Astrocyte (in vitro differentiated cells and primary cell): ENCODE measurements around the gene HGS. TPM values are rescaled to one million over a fixed set of nuclear protein-coding genes. Genes with fewer than 3 reads are reported as not detected.

ENCODE experiments used
- DNase-seq: peaks from one replicate; pipeline ENCODE4 v3.0.0-alpha.2; 2010; ENCODE audit warnings: low read depth
- FAIRE-seq: peaks from 2 replicates; lab custom pipeline; 2011; peaks lifted over from hg19 to GRCh38; lab: Jason Lieb, UNC
- H2AFZ ChIP-seq: 2 replicates; pipeline ENCODE4 v1.6.0; 2012; ENCODE audit warnings: low read depth, low read length, inconsistent platforms
- H3K27ac ChIP-seq: 2 replicates; pipeline ENCODE4 v1.5.1; 2011; ENCODE audit warnings: low read depth, low read length, inconsistent platforms
- H3K27me3 ChIP-seq: 2 replicates; pipeline ENCODE4 v1.6.0; 2011; ENCODE audit warnings: low read length, inconsistent platforms; ENCODE audit not compliant: insufficient read depth
- H3K36me3 ChIP-seq: 2 replicates; pipeline ENCODE4 v1.5.1; 2011; ENCODE audit warnings: low read length, inconsistent platforms; ENCODE audit not compliant: insufficient read depth
- H3K4me1 ChIP-seq: 2 replicates; pipeline ENCODE4 v1.5.1; 2011; ENCODE audit warnings: low read length, inconsistent platforms; ENCODE audit not compliant: insufficient read depth
- H3K4me2 ChIP-seq: 2 replicates; pipeline ENCODE4 v1.6.0; 2012; ENCODE audit warnings: low read length, inconsistent platforms
- H3K4me3 ChIP-seq: 2 replicates; pipeline ENCODE4 v1.5.1; 2011; ENCODE audit warnings: low read depth, mild to moderate bottlenecking, low read length, inconsistent platforms; ENCODE audit not compliant: insufficient read depth
- H3K79me2 ChIP-seq: 2 replicates; pipeline ENCODE4 v1.6.0; 2012; ENCODE audit warnings: mild to moderate bottlenecking, low read length, inconsistent platforms; ENCODE audit not compliant: insufficient read depth
- H3K9ac ChIP-seq: 2 replicates; pipeline ENCODE4 v1.6.0; 2012; ENCODE audit warnings: mild to moderate bottlenecking, low read length, inconsistent platforms
- H3K9me3 ChIP-seq: 2 replicates; pipeline ENCODE4 v1.5.1; 2012; ENCODE audit warnings: low read depth, mild to moderate bottlenecking, low read length, inconsistent platforms; ENCODE audit not compliant: insufficient read depth
- H4K20me1 ChIP-seq: 2 replicates; pipeline ENCODE4 v1.6.0; 2012; ENCODE audit warnings: low read length, inconsistent platforms; ENCODE audit not compliant: insufficient read depth
- H3K27ac Mint-ChIP-seq: one replicate; pipeline ENCODE4 v1.8.0; 2021; ENCODE audit warnings: mild to moderate bottlenecking, mixed read lengths; ENCODE audit not compliant: unreplicated experiment
- H3K27me3 Mint-ChIP-seq: one replicate; pipeline ENCODE4 v1.8.0; 2021; ENCODE audit warnings: low read depth, mixed read lengths; ENCODE audit not compliant: unreplicated experiment
- H3K36me3 Mint-ChIP-seq: one replicate; pipeline ENCODE4 v1.8.0; 2021; ENCODE audit warnings: low read depth, mixed read lengths; ENCODE audit not compliant: unreplicated experiment
- H3K4me1 Mint-ChIP-seq: one replicate; pipeline ENCODE4 v1.8.0; 2021; ENCODE audit warnings: low read depth, mixed read lengths; ENCODE audit not compliant: unreplicated experiment
- H3K4me3 Mint-ChIP-seq: one replicate; pipeline ENCODE4 v1.8.0; 2021; ENCODE audit warnings: mild to moderate bottlenecking, moderate library complexity, mixed read lengths; ENCODE audit not compliant: unreplicated experiment
- H3K9me3 Mint-ChIP-seq: one replicate; pipeline ENCODE4 v1.8.0; 2021; ENCODE audit warnings: mild to moderate bottlenecking, mixed read lengths; ENCODE audit not compliant: unreplicated experiment
- CTCF ChIP-seq: IDR thresholded peaks from 2 replicates; pipeline ENCODE4 v1.5.1; 2011; ENCODE audit warnings: low read depth, mild to moderate bottlenecking, inconsistent platforms, low read length, moderate library complexity; ENCODE audit not compliant: insufficient read depth
- EZH2 ChIP-seq: IDR thresholded peaks from 2 replicates; pipeline ENCODE4 v1.6.1; 2012; ENCODE audit warnings: mild to moderate bottlenecking, low read length, inconsistent platforms; ENCODE audit not compliant: insufficient read depth
- total RNA-seq: library from RNA; stranded (reverse); gene quantifications from 2 replicates; pipeline ENCODE4 v1.2.1, GENCODE V29; 2021

Gene HGS
- total RNA-seq, 1 donor from 2014 or later = 122 TPM

- H3K27me3 Mint-ChIP-seq = no peaks in the 10 kb centered on the region
- no peak overlapping the region for H3K4me2 ChIP-seq
- H3K36me3 Mint-ChIP-seq = no peaks in the 10 kb centered on the region
- H3K4me1 ChIP-seq = peaks cover 13% of the 10 kb centered on the region
- H3K36me3 ChIP-seq = no peaks in the 10 kb centered on the region
- DNase-seq (no peak), FAIRE-seq (no peak)
- H3K27ac ChIP-seq = no peak overlapping the region
- H3K27ac Mint-ChIP-seq = no peak overlapping the region
- H3K9me3 Mint-ChIP-seq = no peaks in the 10 kb centered on the region
- no peak overlapping the region for H2AFZ ChIP-seq
- H3K4me1 Mint-ChIP-seq = peaks cover 2% of the 10 kb centered on the region
- H3K27me3 ChIP-seq = no peaks in the 10 kb centered on the region
- no peak overlapping the region for H3K9ac ChIP-seq
- peaks cover 13% of the 10 kb centered on the region for H3K79me2 ChIP-seq
- H3K4me3 ChIP-seq = no peak overlapping the region
- no peaks in the 10 kb centered on the region for H3K9me3 ChIP-seq
- no peak overlapping the region for H3K4me3 Mint-ChIP-seq
- H4K20me1 ChIP-seq = peaks cover 18% of the 10 kb centered on the region
- TF ChIP-seq CTCF = no peak
- no peak for TF ChIP-seq EZH2
These were observed 33.4 kb downstream of the HGS start for GRCh38 chr17:81717049-81717765.

- Histone ChIP-seq H3K36me3 (no peaks in the 10 kb centered on the region), H3K27ac (no peak overlapping the region), H3K4me2 (no peak overlapping the region), H3K9ac (no peak overlapping the region), H3K9me3 (no peaks in the 10 kb centered on the region), H3K27me3 (no peaks in the 10 kb centered on the region), H3K4me3 (no peak overlapping the region), H4K20me1 (peaks cover 16% of the 10 kb centered on the region), H3K79me2 (peaks cover 10% of the 10 kb centered on the region), H3K4me1 (peaks cover 10% of the 10 kb centered on the region), H2AFZ (no peak overlapping the region)
- FAIRE-seq (no peak), DNase-seq (no peak)
- Mint-ChIP-seq H3K27ac (no peak overlapping the region), H3K36me3 (no peaks in the 10 kb centered on the region), H3K4me1 (peaks cover 2% of the 10 kb centered on the region), H3K4me3 (no peak overlapping the region), H3K27me3 (no peaks in the 10 kb centered on the region), H3K9me3 (no peaks in the 10 kb centered on the region)
- TF ChIP-seq CTCF = no peak
- TF ChIP-seq EZH2 = no peak
These were observed 33.9 kb downstream of the HGS start for GRCh38 chr17:81717766-81718089.
